GM12892 (cell line): ENCODE measurements around the gene RPTOR.
"Not testable (repeated sequence)": the region's sequence is repeated elsewhere in the genome, so short reads cannot be mapped to it uniquely, and the experiment has no call there.

ENCODE experiments used
- DNase-seq: peaks from one replicate; pipeline ENCODE4 v3.0.0; 2011; ENCODE audit not compliant: insufficient read length
- FAIRE-seq: peaks from 2 replicates; lab custom pipeline; 2011; peaks lifted over from hg19 to GRCh38; lab: Jason Lieb, UNC
- POLR2A ChIP-seq: IDR thresholded peaks from 2 replicates; pipeline ENCODE4 v1.6.1; 2011; ENCODE audit warnings: low read depth, low read length, control low read depth
- POLR2AphosphoS5 ChIP-seq: IDR thresholded peaks from 2 replicates; pipeline ENCODE4 v1.6.1; 2011; ENCODE audit warnings: low read depth, low read length, control low read depth
- TAF1 ChIP-seq: IDR thresholded peaks from 2 replicates; pipeline ENCODE4 v1.6.1; 2011; ENCODE audit warnings: low read depth, mild to moderate bottlenecking, control low read depth, low read length, borderline replicate concordance

Gene RPTOR

GRCh38 chr17:80763293-80763867 lies 218.7 kb downstream of the RPTOR start:
- FAIRE-seq (no peak), DNase-seq (no peak)
- TF ChIP-seq POLR2AphosphoS5 (no peak), POLR2A (no peak), TAF1 (no peak)

GRCh38 chr17:80764627-80765145 lies 220.0 kb downstream of the RPTOR start:
- FAIRE-seq, DNase-seq: not testable (repeated sequence)

GRCh38 chr17:80765241-80765961 lies 220.8 kb downstream of the RPTOR start:
- TF ChIP-seq TAF1, result no peak
- TF ChIP-seq POLR2A, result no peak
- TF ChIP-seq POLR2AphosphoS5, result no peak
- no peak for DNase-seq
- no peak for FAIRE-seq

- TF ChIP-seq TAF1 (no peak), POLR2A (no peak), POLR2AphosphoS5 (no peak)
- no peak for DNase-seq
- no peak for FAIRE-seq
Observed at GRCh38 chr17:80766290-80766855, 221.7 kb downstream of the RPTOR start.

- no peak for DNase-seq
- TF ChIP-seq TAF1 (no peak), POLR2A (no peak), POLR2AphosphoS5 (no peak)
- FAIRE-seq, result no peak
Observed at GRCh38 chr17:80768389-80768788, 223.8 kb downstream of the RPTOR start.

- FAIRE-seq, result no peak
- TF ChIP-seq POLR2AphosphoS5, result no peak
- no peak for TF ChIP-seq TAF1
- TF ChIP-seq POLR2A, result no peak
- DNase-seq, result no peak
Observed at GRCh38 chr17:80768936-80769335, 224.3 kb downstream of the RPTOR start.

- no peak for DNase-seq
- TF ChIP-seq TAF1 (no peak), POLR2A (no peak), POLR2AphosphoS5 (no peak)
- no peak for FAIRE-seq
Observed at GRCh38 chr17:80769516-80769915, 224.9 kb downstream of the RPTOR start.

- FAIRE-seq (no peak), DNase-seq (no peak)
- TF ChIP-seq TAF1 (no peak), POLR2AphosphoS5 (no peak), POLR2A (no peak)
Observed at GRCh38 chr17:80769936-80770625, 225.4 kb downstream of the RPTOR start.

- DNase-seq (no peak), FAIRE-seq (no peak)
- no peak for TF ChIP-seq TAF1
- no peak for TF ChIP-seq POLR2AphosphoS5
- no peak for TF ChIP-seq POLR2A
Observed at GRCh38 chr17:80770881-80771611, 226.4 kb downstream of the RPTOR start.

GRCh38 chr17:80771612-80772005 lies 227.0 kb downstream of the RPTOR start:
- TF ChIP-seq POLR2A (no peak), POLR2AphosphoS5 (no peak), TAF1 (no peak)
- no peak for FAIRE-seq
- no peak for DNase-seq

- FAIRE-seq (no peak), DNase-seq (no peak)
- TF ChIP-seq POLR2AphosphoS5 (no peak), TAF1 (no peak), POLR2A (no peak)
Observed at GRCh38 chr17:80772906-80773242, 228.2 kb downstream of the RPTOR start.
